Activated T-cell treated with anti-CD3 and anti-CD28 coated beads, Interleukin-2, amount 50 U/mL, for 72 hours (primary cell): Measurements from ENCODE around the gene BPIFB3. TPM values are rescaled to one million over a fixed set of nuclear protein-coding genes. Genes with fewer than 3 reads are reported as not detected.

ENCODE experiments used
- ATAC-seq, 2 donors: fragments of 150-1000 bp; cut with Tn5 transposase; replicated peaks in 1 of 2; 2 replicates each; pipeline ENCODE4 v1.10.0; 2021; ENCODE audit warnings: moderate library complexity in 2 of 2, mild to moderate bottlenecking in 1 of 2
- DNase-seq, 2 donors: peaks; one replicate each; pipeline ENCODE4 v3.0.0; 2021 to 2022; ENCODE audit warnings: mixed read lengths in 1 of 2
- H3K27ac Mint-ChIP-seq: one replicate; pipeline ENCODE4 v1.8.0; 2022; ENCODE audit warnings: mild to moderate bottlenecking, moderate library complexity, mixed read lengths
- H3K27me3 Mint-ChIP-seq: one replicate; pipeline ENCODE4 v1.8.0; 2022; ENCODE audit warnings: low read depth, mixed read lengths
- H3K36me3 Mint-ChIP-seq, 2 donors: one replicate each; pipeline ENCODE4 v1.8.0; 2022; ENCODE audit warnings: mixed read lengths in 2 of 2, mild to moderate bottlenecking in 1 of 2; ENCODE audit not compliant: insufficient read depth in 2 of 2
- H3K4me1 Mint-ChIP-seq: one replicate; pipeline ENCODE4 v1.8.0; 2022; ENCODE audit warnings: low read depth, mixed read lengths
- H3K4me3 Mint-ChIP-seq, 2 donors: one replicate each; pipeline ENCODE4 v1.8.0; 2022; ENCODE audit warnings: mild to moderate bottlenecking in 2 of 2, mixed read lengths in 2 of 2, moderate library complexity in 2 of 2
- H3K9me3 Mint-ChIP-seq, 2 donors: one replicate each; pipeline ENCODE4 v1.8.0; 2022; ENCODE audit warnings: mixed read lengths in 2 of 2
- total RNA-seq, 2 donors: library from RNA; stranded (reverse); gene quantifications; one replicate each; pipeline ENCODE4 v1.2.3, GENCODE V29; 2022

Gene BPIFB3
- total RNA-seq, 2 donors from 2014 or later, result not detected

- ATAC-seq, result no peak
- Mint-ChIP-seq H3K36me3 (no peaks in the 10 kb centered on the region), H3K27me3 (no peaks in the 10 kb centered on the region), H3K4me1 (no peaks in the 10 kb centered on the region), H3K9me3 (no peaks in the 10 kb centered on the region), H3K27ac (no peak overlapping the region), H3K4me3 (no peak overlapping the region)
- DNase-seq, result no peak
Measured at GRCh38 chr20:33020278-33021161, 33.2 kb upstream of the BPIFB3 start.

- DNase-seq (no peak), ATAC-seq (no peak)
- Mint-ChIP-seq H3K4me3 (no peak overlapping the region), H3K9me3 (no peaks in the 10 kb centered on the region), H3K36me3 (no peaks in the 10 kb centered on the region), H3K4me1 (no peaks in the 10 kb centered on the region), H3K27me3 (no peaks in the 10 kb centered on the region), H3K27ac (no peak overlapping the region)
Measured at GRCh38 chr20:33021879-33022278, 31.8 kb upstream of the BPIFB3 start.

GRCh38 chr20:33022289-33022688, 31.4 kb upstream of the BPIFB3 start:
- H3K4me3 Mint-ChIP-seq, result no peak overlapping the region
- DNase-seq, result no peak
- no peaks in the 10 kb centered on the region for H3K9me3 Mint-ChIP-seq
- no peak for ATAC-seq
- H3K27me3 Mint-ChIP-seq, result no peaks in the 10 kb centered on the region
- no peaks in the 10 kb centered on the region for H3K36me3 Mint-ChIP-seq
- H3K27ac Mint-ChIP-seq, result no peak overlapping the region
- no peaks in the 10 kb centered on the region for H3K4me1 Mint-ChIP-seq

- H3K4me3 Mint-ChIP-seq, result no peak overlapping the region
- ATAC-seq (no peak), DNase-seq (no peak)
- no peaks in the 10 kb centered on the region for H3K36me3 Mint-ChIP-seq
- H3K9me3 Mint-ChIP-seq, result no peaks in the 10 kb centered on the region
- no peak overlapping the region for H3K27ac Mint-ChIP-seq
- H3K4me1 Mint-ChIP-seq, result no peaks in the 10 kb centered on the region
- no peaks in the 10 kb centered on the region for H3K27me3 Mint-ChIP-seq
Measured at GRCh38 chr20:33022694-33023438, 30.8 kb upstream of the BPIFB3 start.

- no peaks in the 10 kb centered on the region for H3K27me3 Mint-ChIP-seq
- no peak overlapping the region for H3K27ac Mint-ChIP-seq
- DNase-seq (no peak), ATAC-seq (no peak)
- H3K4me1 Mint-ChIP-seq, result no peaks in the 10 kb centered on the region
- no peak overlapping the region for H3K4me3 Mint-ChIP-seq
- no peaks in the 10 kb centered on the region for H3K9me3 Mint-ChIP-seq
- no peaks in the 10 kb centered on the region for H3K36me3 Mint-ChIP-seq
Measured at GRCh38 chr20:33023439-33024242, 30.1 kb upstream of the BPIFB3 start.

GRCh38 chr20:33024243-33024560, 29.5 kb upstream of the BPIFB3 start:
- H3K4me1 Mint-ChIP-seq, result no peaks in the 10 kb centered on the region
- H3K4me3 Mint-ChIP-seq, result no peak overlapping the region
- no peaks in the 10 kb centered on the region for H3K27me3 Mint-ChIP-seq
- no peak for ATAC-seq
- H3K36me3 Mint-ChIP-seq, result no peaks in the 10 kb centered on the region
- no peak for DNase-seq
- no peak overlapping the region for H3K27ac Mint-ChIP-seq
- no peaks in the 10 kb centered on the region for H3K9me3 Mint-ChIP-seq

- Mint-ChIP-seq H3K27ac (no peak overlapping the region), H3K27me3 (no peaks in the 10 kb centered on the region), H3K4me1 (no peaks in the 10 kb centered on the region), H3K9me3 (no peaks in the 10 kb centered on the region), H3K36me3 (no peaks in the 10 kb centered on the region), H3K4me3 (no peak overlapping the region)
- DNase-seq, result no peak
- ATAC-seq, result no peak
Measured at GRCh38 chr20:33024609-33025317, 28.9 kb upstream of the BPIFB3 start.

GRCh38 chr20:33025318-33025876, 28.3 kb upstream of the BPIFB3 start:
- no peak for DNase-seq
- Mint-ChIP-seq H3K4me3 (no peak overlapping the region), H3K27ac (no peak overlapping the region), H3K36me3 (no peaks in the 10 kb centered on the region), H3K9me3 (no peaks in the 10 kb centered on the region), H3K27me3 (no peaks in the 10 kb centered on the region), H3K4me1 (no peaks in the 10 kb centered on the region)
- no peak for ATAC-seq

- Mint-ChIP-seq H3K27ac (no peak overlapping the region), H3K4me1 (no peaks in the 10 kb centered on the region), H3K4me3 (no peak overlapping the region), H3K36me3 (no peaks in the 10 kb centered on the region), H3K27me3 (no peaks in the 10 kb centered on the region), H3K9me3 (no peaks in the 10 kb centered on the region)
- DNase-seq (no peak), ATAC-seq (no peak)
Measured at GRCh38 chr20:33026072-33026778, 27.5 kb upstream of the BPIFB3 start.

GRCh38 chr20:33026779-33027759, 26.6 kb upstream of the BPIFB3 start:
- Mint-ChIP-seq H3K36me3 (no peaks in the 10 kb centered on the region), H3K4me3 (no peak overlapping the region), H3K27ac (no peak overlapping the region), H3K27me3 (no peaks in the 10 kb centered on the region), H3K9me3 (no peaks in the 10 kb centered on the region), H3K4me1 (no peaks in the 10 kb centered on the region)
- DNase-seq (no peak), ATAC-seq (no peak)
